ENCODE data around the gene HTATIP2. TPM values are rescaled to one million over a fixed set of nuclear protein-coding genes. Genes with fewer than 3 reads are reported as not detected.

HTATIP2 gene
- polyA plus RNA-seq, 1 of the 3 experiments (the other 2 are of a cell fraction): not detected

- Histone ChIP-seq H3K27me3 (ENCODE audit: insufficient read depth) (no peaks in the 10 kb centered on the region), H3K9ac (no peak overlapping the region), H3K79me2 (ENCODE audit: insufficient read depth) (no peaks in the 10 kb centered on the region), H3K9me2 (no peaks in the 10 kb centered on the region), H3K27ac (ENCODE audit: low read depth in 2 of 2, low read length in 1 of 2) (no peak overlapping the region), H3K36me3 (replicated peaks in 1 of 2; ENCODE audit: control insufficient read depth in 1 of 2, insufficient read depth in 2 of 2, low read length in 1 of 2) (no peaks in the 10 kb centered on the region), H3K9me3 (no peaks in the 10 kb centered on the region), H4K20me1 (ENCODE audit: insufficient read depth) (no peaks in the 10 kb centered on the region), H3F3A (replicated peaks; ENCODE audit: insufficient read depth) (peaks cover 8% of the 10 kb centered on the region), H3K4me2 (no peak overlapping the region), H3K4me3 (ENCODE audit: low read depth in 2 of 2, low read length in 1 of 2) (no peak overlapping the region), H2AFZ (ENCODE audit: low read depth) (no peak overlapping the region), H3K4me1 (ENCODE audit: control insufficient read depth in 1 of 2, insufficient read depth in 2 of 2, low read depth in 1 of 2, low read length in 1 of 2) (0 out of 4 replicates have a peak, but pooled peaks cover 0 to 6% of the 10 kb centered on the region in 2 experiments)
- CTCF ChIA-PET: interaction anchor here (0.7 to 12.6 kb wide), 5 partner anchors 10 to 235 kb away, joined by 3 to 101 read pairs (median 3); no protein-coding TSS in a partner anchor
- POLR2A ChIA-PET: no interaction called here
- WGBS (ENCODE audit: low lambda C conversion rate): 88% methylated on average over 2 of the region's 2 CpGs
- no peak for DNase-seq
- TF ChIP-seq RCOR1 (IDR thresholded peaks at IDR 0.05; ENCODE audit: low read length) (no peak), MAX (IDR thresholded peaks at IDR 0.05; ENCODE audit: low read depth) (no peak), RXRA (IDR thresholded peaks at IDR 0.05; ENCODE audit: borderline replicate concordance, low read depth) (no peak), EP300 (IDR thresholded peaks at IDR 0.05; ENCODE audit: borderline replicate concordance in 1 of 2, low read depth in 1 of 2, low read length in 1 of 2) (no peak), ELF1 (IDR thresholded peaks at IDR 0.05) (no peak), RFX5 (IDR thresholded peaks at IDR 0.05; ENCODE audit: low read length) (no peak), USF1 (IDR thresholded peaks at IDR 0.05; ENCODE audit: borderline replicate concordance, low read depth) (no peak), SMC3 (IDR thresholded peaks at IDR 0.05; ENCODE audit: low read depth, low read length) (no peak), TCF12 (IDR thresholded peaks at IDR 0.05) (no peak), TAF1 (IDR thresholded peaks at IDR 0.05; ENCODE audit: borderline replicate concordance, low read depth, low read length) (no peak), NRF1 (IDR thresholded peaks at IDR 0.05; ENCODE audit: low read depth, low read length) (no peak), CTCF (IDR thresholded peaks at IDR 0.05) (no peak), SIN3A (IDR thresholded peaks at IDR 0.05; ENCODE audit: borderline replicate concordance, low read depth, low read length) (no peak)
Measured at GRCh38 chr11:20363149-20363499, 390 bp upstream of the HTATIP2 start.

- Histone ChIP-seq H3K4me1 (ENCODE audit: control insufficient read depth in 1 of 2, insufficient read depth in 2 of 2, low read depth in 1 of 2, low read length in 1 of 2) (peaks cover 0 to 14% of the 10 kb centered on the region in 2 experiments; a peak in 1 of 4 replicates), H3K9me2 (no peaks in the 10 kb centered on the region), H3K9me3 (no peaks in the 10 kb centered on the region), H3K36me3 (replicated peaks in 1 of 2; ENCODE audit: control insufficient read depth in 1 of 2, insufficient read depth in 2 of 2, low read length in 1 of 2) (no peaks in the 10 kb centered on the region), H3K79me2 (ENCODE audit: insufficient read depth) (no peaks in the 10 kb centered on the region), H3F3A (replicated peaks; ENCODE audit: insufficient read depth) (peaks cover 14% of the 10 kb centered on the region), H3K4me3 (ENCODE audit: low read depth in 2 of 2, low read length in 1 of 2) (no peak overlapping the region), H4K20me1 (ENCODE audit: insufficient read depth) (no peaks in the 10 kb centered on the region), H3K27ac (ENCODE audit: low read depth in 2 of 2, low read length in 1 of 2) (no peak overlapping the region), H2AFZ (ENCODE audit: low read depth) (no peak overlapping the region), H3K27me3 (ENCODE audit: insufficient read depth) (no peaks in the 10 kb centered on the region), H3K4me2 (no peak overlapping the region), H3K9ac (no peak overlapping the region)
- DNase-seq: no peak
- WGBS (ENCODE audit: low lambda C conversion rate): 98% methylated on average over 6 of the region's 6 CpGs
- POLR2A ChIA-PET: no interaction called here
- CTCF ChIA-PET: interaction anchor here (0.6 to 12.6 kb wide), 4 partner anchors 11 to 236 kb away, joined by 3 to 101 read pairs (median 5); no protein-coding TSS in a partner anchor
- TF ChIP-seq JUND (IDR thresholded peaks at IDR 0.05) (no peak), FOSL2 (IDR thresholded peaks at IDR 0.05; ENCODE audit: borderline replicate concordance, low read depth) (no peak), ZBTB33 (IDR thresholded peaks at IDR 0.05; ENCODE audit: borderline replicate concordance, low read depth) (no peak), EP300 (IDR thresholded peaks at IDR 0.05; ENCODE audit: borderline replicate concordance in 1 of 2, low read depth in 1 of 2, low read length in 1 of 2) (no peak), FOXM1 (IDR thresholded peaks at IDR 0.05; ENCODE audit: low read depth) (no peak), PBX3 (IDR thresholded peaks at IDR 0.05) (no peak), MEF2A (IDR thresholded peaks at IDR 0.05; ENCODE audit: borderline replicate concordance, low read depth) (no peak), MAX (IDR thresholded peaks at IDR 0.05; ENCODE audit: low read depth) (no peak), GABPA (IDR thresholded peaks at IDR 0.05; ENCODE audit: low read depth) (no peak)
Measured at GRCh38 chr11:20364341-20364792, 853 bp downstream of the HTATIP2 start.
